Breast epithelium (tissue), 4 donors: ENCODE results near the gene FAM168B. TPM values are rescaled to one million over a fixed set of nuclear protein-coding genes. Genes with fewer than 3 reads are reported as not detected.

Experiments used
- DNase-seq, 2 donors: peaks; one replicate each; pipeline ENCODE4 v3.0.0-alpha.2; 2019; ENCODE audit warnings: low spot score in 2 of 2
- H3K27ac ChIP-seq, 2 donors: fragments of 200-600 bp; sonication (generic) in 1 of 2; one replicate each; pipeline ENCODE4 v1.5.1; 2016 to 2019; ENCODE audit warnings: mild to moderate bottlenecking in 1 of 2
- H3K27me3 ChIP-seq, 2 donors: fragments of 200-600 bp; sonication (generic) in 1 of 2; one replicate each; pipeline versions ENCODE4 v1.5.1 to v1.6.0; 2017 to 2019; ENCODE audit warnings: control low read depth in 1 of 2, mild to moderate bottlenecking in 1 of 2
- H3K36me3 ChIP-seq: fragments of 200-600 bp; one replicate; pipeline ENCODE4 v1.5.1; 2019
- H3K4me1 ChIP-seq, 2 donors: fragments of 200-600 bp; sonication (generic); one replicate each; pipeline ENCODE4 v1.5.1; 2016 to 2019; ENCODE audit warnings: control low read depth in 1 of 2
- H3K4me3 ChIP-seq, 3 donors: fragments of 200-600 bp; sonication (generic); 1 replicate in 2 of 3; 2 replicates in 1 of 3; pipeline ENCODE4 v1.5.1; 2016 to 2019; ENCODE audit warnings: mild to moderate bottlenecking in 3 of 3, moderate library complexity in 2 of 3
- H3K9me3 ChIP-seq, 2 donors: fragments of 200-600 bp; sonication (generic) in 1 of 2; one replicate each; pipeline ENCODE4 v1.5.1; 2016 to 2019; ENCODE audit warnings: control low read depth in 1 of 2
- CTCF ChIP-seq, 3 donors: fragments of 450-650 bp; IDR thresholded peaks; one replicate each; pipeline ENCODE4 v1.5.1; 2016 to 2017; ENCODE audit warnings: antibody characterized with exemption in 3 of 3, mild to moderate bottlenecking in 3 of 3, moderate library complexity in 3 of 3
- POLR2A ChIP-seq: fragments of 450-650 bp; IDR thresholded peaks from one replicate; pipeline ENCODE4 v1.6.1; 2016; ENCODE audit warnings: antibody characterized with exemption, mild to moderate bottlenecking, moderate library complexity
- POLR2AphosphoS5 ChIP-seq, 3 donors: sonication (generic); formaldehyde crosslinking; IDR thresholded peaks; one replicate each; pipeline ENCODE4 v1.6.1; 2017; ENCODE audit warnings: antibody characterized with exemption in 3 of 3
- intact Hi-C: fragments of 100-400 bp; cut with DNase I; formaldehyde crosslinking; loops from one replicate; pipeline ENCODE4 v1.15.1; 2023; ENCODE audit warnings: low total_unique reads
- total RNA-seq, 3 donors: library from RNA; depleted of rRNA; stranded (reverse); fragments of >200 nt; gene quantifications; one replicate each; pipeline ENCODE4 v1.1.0, GENCODE V29; 2016

Gene FAM168B
- total RNA-seq, 3 donors from 2014 or later = 69.2 to 122 (median 111) TPM

GRCh38 chr2:131045286-131046027 is 47.8 kb downstream of the FAM168B start:
- Histone ChIP-seq H3K9me3 (no peaks in the 10 kb centered on the region), H3K4me3 (no peak overlapping the region), H3K27me3 (no peaks in the 10 kb centered on the region), H3K4me1 (no peaks in the 10 kb centered on the region), H3K27ac (no peak overlapping the region), H3K36me3 (no peaks in the 10 kb centered on the region)
- DNase-seq = peak in 1 of 2 donors; percentile 27
- TF ChIP-seq CTCF (IDR thresholded peaks at IDR 0.05) (no peak), POLR2AphosphoS5 (IDR thresholded peaks at IDR 0.05) (no peak), POLR2A (no peak)
- intact Hi-C loops = no loop called here

GRCh38 chr2:131044757-131045150 is 48.5 kb downstream of the FAM168B start:
- no peaks in the 10 kb centered on the region for H3K9me3 ChIP-seq
- TF ChIP-seq POLR2A (no peak), CTCF (IDR thresholded peaks at IDR 0.05) (no peak), POLR2AphosphoS5 (IDR thresholded peaks at IDR 0.05) (no peak)
- H3K4me3 ChIP-seq = no peak overlapping the region
- H3K27me3 ChIP-seq = no peaks in the 10 kb centered on the region
- intact Hi-C loops = no loop called here
- no peaks in the 10 kb centered on the region for H3K4me1 ChIP-seq
- peak in 1 of 2 donors; percentile 2 for DNase-seq
- H3K27ac ChIP-seq = no peak overlapping the region
- H3K36me3 ChIP-seq = no peaks in the 10 kb centered on the region

- Histone ChIP-seq H3K4me1 (no peaks in the 10 kb centered on the region), H3K27ac (no peak overlapping the region), H3K27me3 (no peaks in the 10 kb centered on the region), H3K4me3 (no peak overlapping the region), H3K9me3 (no peaks in the 10 kb centered on the region), H3K36me3 (no peaks in the 10 kb centered on the region)
- no peak for TF ChIP-seq CTCF (IDR thresholded peaks at IDR 0.05)
- no peak for TF ChIP-seq POLR2AphosphoS5 (IDR thresholded peaks at IDR 0.05)
- no peak for TF ChIP-seq POLR2A
- intact Hi-C loops = no loop called here
- no peak for DNase-seq
Measured at GRCh38 chr2:131044075-131044756, 49.0 kb downstream of the FAM168B start.

GRCh38 chr2:131043199-131044074 is 49.8 kb downstream of the FAM168B start:
- Histone ChIP-seq H3K36me3 (no peaks in the 10 kb centered on the region), H3K9me3 (no peaks in the 10 kb centered on the region), H3K27ac (no peak overlapping the region), H3K4me3 (no peak overlapping the region), H3K4me1 (no peaks in the 10 kb centered on the region), H3K27me3 (no peaks in the 10 kb centered on the region)
- TF ChIP-seq POLR2A = no peak
- no peak for TF ChIP-seq POLR2AphosphoS5 (IDR thresholded peaks at IDR 0.05)
- no peak for TF ChIP-seq CTCF (IDR thresholded peaks at IDR 0.05)
- intact Hi-C loops = no loop called here
- no peak for DNase-seq
